GM12801 (cell line): ENCODE results near the gene SLC17A8.

ENCODE experiments used
- TF ChIP-seq, protein P1 (sequence below): IDR thresholded peaks from one replicate; pipeline ENCODE4 v1.5.1; 2011; ENCODE audit warnings: control low read depth; ENCODE audit not compliant: insufficient read length; ENCODE audit errors: extremely low read depth

The SLC17A8 gene

DNA sequence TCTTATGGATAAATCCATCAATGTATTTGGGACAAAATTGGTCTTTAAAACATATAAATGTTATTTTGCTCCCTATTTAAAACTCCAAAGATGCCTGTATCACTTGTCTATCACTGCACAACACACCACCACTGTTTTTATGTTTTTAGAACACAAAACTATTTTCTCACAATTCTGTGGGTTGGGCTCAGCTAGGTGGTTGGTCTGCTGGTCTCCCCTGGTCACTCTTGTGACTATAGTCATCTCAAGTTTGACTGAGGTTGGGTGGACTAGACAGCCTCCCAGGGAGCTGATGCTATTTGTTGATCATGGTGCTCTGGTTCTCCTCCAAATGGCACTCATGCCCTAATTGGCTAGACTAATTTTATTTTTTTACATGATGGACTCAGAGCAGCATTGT lies 77.3 kb downstream of the SLC17A8 start:
- TF ChIP-seq, protein P1, sequence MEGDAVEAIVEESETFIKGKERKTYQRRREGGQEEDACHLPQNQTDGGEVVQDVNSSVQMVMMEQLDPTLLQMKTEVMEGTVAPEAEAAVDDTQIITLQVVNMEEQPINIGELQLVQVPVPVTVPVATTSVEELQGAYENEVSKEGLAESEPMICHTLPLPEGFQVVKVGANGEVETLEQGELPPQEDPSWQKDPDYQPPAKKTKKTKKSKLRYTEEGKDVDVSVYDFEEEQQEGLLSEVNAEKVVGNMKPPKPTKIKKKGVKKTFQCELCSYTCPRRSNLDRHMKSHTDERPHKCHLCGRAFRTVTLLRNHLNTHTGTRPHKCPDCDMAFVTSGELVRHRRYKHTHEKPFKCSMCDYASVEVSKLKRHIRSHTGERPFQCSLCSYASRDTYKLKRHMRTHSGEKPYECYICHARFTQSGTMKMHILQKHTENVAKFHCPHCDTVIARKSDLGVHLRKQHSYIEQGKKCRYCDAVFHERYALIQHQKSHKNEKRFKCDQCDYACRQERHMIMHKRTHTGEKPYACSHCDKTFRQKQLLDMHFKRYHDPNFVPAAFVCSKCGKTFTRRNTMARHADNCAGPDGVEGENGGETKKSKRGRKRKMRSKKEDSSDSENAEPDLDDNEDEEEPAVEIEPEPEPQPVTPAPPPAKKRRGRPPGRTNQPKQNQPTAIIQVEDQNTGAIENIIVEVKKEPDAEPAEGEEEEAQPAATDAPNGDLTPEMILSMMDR, result no peak

DNA sequence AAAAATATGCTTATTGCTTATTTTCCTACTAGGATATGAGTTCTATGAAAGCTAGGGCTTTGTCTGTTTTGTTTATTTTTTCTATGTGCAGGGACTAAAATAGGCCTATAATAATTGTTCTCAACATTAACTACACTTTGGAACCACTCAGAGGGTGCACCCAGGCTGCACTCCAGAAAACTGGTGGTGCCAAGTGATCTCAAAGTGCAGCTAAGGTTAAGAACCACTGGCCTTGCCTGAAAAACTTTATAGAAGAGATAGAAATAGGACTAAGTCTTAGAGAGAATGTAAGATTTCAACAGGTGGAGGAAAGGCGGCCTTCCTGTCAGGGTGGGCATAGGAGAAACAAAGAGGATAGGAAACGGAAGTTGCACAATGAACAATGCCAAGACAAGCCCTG lies 79.1 kb downstream of the SLC17A8 start:
- TF ChIP-seq, protein P1, result no peak

DNA sequence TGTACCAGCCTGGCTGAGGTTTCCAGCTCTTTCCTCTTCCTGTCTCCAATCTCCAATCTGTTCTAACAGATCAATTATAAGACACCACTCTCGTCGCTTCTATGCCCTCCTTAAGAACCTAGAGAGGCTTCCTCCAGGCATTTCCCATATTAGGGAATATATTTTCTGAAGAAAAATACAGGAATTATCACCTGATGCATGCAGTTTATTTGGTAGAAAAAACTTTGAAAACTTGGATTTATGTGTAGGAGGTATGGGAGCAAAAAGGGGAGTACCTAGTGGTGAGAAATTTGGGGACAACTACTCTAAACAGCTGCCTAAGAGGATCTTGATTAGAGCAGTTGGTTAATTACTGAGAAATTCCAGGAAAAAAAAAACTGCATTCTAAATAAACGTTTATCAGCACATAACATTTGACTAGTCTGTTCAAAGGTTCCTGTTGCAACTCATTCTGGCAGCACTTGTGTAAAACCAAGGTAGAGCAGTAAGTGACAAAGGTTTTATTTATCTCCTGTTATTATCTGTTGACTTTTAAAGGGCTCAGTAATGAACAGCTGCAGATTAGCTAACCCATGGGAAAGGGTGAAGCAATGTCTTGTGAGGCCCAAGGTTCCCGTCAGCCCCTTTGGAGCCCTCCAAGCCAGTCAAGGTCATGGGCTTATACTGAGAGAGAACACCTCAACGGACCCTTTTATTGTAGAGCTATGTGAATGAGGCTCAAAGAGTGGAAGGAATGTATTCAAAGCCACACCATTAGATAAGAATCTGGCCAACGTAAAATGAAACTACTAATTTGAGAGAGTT lies 80.4 kb downstream of the SLC17A8 start:
- TF ChIP-seq, protein P1, result no peak

DNA sequence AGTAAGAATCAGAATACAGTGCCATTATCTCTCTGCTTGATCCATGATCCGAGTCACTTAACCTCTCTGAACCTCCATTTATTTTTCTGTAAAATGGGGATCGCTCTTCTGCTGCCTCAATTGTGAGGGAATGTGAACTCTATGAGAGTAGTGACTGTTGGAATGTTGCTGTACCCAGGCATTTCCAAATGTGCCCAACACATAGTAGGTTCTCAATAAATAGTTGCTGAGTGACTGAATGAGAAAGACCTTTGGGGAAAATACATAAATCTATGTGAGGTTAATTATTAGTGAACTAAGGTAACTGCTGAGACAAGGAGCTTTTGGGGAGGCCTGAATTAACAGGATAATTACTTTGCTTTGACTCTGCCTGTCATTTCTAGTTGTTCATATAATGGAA lies 82.9 kb downstream of the SLC17A8 start:
- TF ChIP-seq, protein P1, result no peak

DNA sequence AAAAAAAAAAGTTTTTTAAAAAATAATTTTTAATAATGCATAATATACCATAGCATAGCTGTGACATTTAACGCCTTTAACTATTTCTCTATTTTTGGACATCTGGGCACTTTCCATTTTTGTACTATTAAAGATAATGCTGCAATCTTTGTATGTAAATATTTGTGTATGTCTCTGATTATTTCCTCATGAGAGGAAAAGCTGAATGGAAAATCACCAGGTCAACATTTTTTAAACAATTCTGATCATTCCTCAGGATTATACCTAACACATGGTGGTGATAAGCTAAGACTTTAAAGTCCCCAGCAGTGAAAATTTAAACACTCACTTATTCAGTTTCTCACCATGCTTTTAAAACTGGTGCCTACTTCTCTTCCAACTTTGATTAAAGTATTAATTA lies 85.5 kb downstream of the SLC17A8 start:
- TF ChIP-seq, protein P1, result no peak

DNA sequence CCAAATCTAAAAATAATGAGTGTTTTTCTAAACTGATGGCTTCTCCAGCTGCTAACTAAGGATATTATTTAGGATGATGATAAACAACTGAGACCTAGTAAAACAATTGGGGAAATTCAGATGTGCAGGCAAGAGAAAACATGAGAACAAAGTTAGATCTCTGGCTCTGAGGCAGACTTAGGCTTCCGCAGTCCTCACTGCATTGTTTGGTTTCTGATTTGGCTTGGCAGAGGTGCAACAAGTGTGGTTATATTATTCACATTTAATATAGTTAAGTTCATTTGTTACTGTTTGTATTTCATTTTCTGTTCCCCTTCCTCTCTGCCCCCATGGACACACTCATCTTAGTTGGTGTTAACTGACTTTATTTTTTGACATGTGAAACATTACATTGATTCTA lies 86.6 kb downstream of the SLC17A8 start:
- TF ChIP-seq, protein P1, result no peak

DNA sequence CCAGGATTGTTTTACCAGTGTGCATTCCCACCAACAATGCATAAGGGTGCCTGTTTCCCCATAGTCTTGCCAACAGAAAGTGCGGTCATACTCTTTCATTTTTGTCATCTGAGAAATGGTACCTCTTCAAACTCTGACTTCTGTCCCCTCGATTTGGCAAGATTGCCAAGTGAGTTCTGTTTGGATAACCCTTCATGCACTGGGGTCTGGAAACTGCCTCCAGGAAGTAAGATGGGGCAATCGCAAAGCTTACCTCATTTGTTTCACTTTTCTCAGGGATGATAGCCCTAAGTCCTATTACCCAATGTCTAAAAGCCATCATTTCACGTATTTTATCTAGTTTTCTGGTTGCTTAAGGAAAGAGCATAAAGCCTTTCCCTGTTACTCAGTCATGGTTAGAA lies 88.2 kb downstream of the SLC17A8 start:
- TF ChIP-seq, protein P1, result no peak
